NCI-H146 treated with DMSO at 0.1 percent for 48 hours (cell line): ENCODE data around the gene AKAP13.
A peak's percentile ranks its signal among the peaks of the same experiment; 100 is the strongest.
"Not testable (repeated sequence)": the region's sequence is repeated elsewhere in the genome, so short reads cannot be mapped to it uniquely, and the experiment has no call there.

Experiments
- DNase-seq: peaks from one replicate; lab custom pipeline; 2025; ENCODE audit not compliant: unreplicated experiment; lab: John Stamatoyannopoulos, UW

Gene AKAP13

GRCh38 chr15:85347264-85348047 is 32.9 kb upstream of the AKAP13 start:
- peak; percentile 17 for DNase-seq

- not testable (repeated sequence) for DNase-seq
These were observed 32.2 kb upstream of the AKAP13 start for GRCh38 chr15:85348048-85348766.

GRCh38 chr15:85349062-85349461 is 31.3 kb upstream of the AKAP13 start:
- not testable (repeated sequence) for DNase-seq

DNA sequence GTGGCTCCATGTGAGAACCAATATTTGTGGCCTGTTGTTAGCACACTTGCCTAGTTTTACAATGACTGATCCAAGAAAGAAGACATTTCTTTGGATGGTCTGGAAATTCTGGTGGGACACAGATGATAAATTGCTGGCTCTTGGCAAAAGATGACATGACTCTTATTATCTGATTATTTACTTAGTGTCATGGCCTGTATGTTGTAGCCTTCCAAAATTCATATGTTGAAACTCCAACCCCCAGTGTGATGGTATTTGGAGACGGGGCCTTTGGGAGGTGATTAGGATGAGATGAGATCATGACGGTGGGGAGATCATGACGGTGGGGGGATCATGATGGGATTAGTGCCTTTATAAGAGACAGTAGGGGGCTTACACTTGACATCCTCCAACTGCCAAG is 30.0 kb upstream of the AKAP13 start:
- DNase-seq, result no peak

- not testable (repeated sequence) for DNase-seq
These were observed 28.9 kb upstream of the AKAP13 start for GRCh38 chr15:85351501-85351900.

DNA sequence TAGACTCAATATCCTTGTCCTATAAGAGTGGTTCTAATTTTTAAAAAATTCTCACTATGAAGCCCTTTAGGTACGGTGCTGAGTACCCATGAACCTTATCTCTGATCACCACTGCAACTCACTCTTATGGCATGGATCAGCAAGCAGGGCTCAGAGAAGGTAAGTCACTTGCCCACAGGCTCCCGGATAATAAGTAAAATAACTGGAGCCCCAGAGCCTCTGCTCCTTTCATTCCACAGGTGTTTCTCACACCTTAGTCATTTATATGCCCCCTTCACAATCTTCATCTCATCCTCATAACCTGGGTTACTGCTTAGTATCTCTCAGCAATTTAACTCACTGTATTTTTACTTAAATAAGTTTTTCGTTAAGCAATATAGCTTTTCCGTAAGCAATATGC is 28.4 kb upstream of the AKAP13 start:
- no peak for DNase-seq

- DNase-seq, result no peak
These were observed 26.9 kb upstream of the AKAP13 start for GRCh38 chr15:85353516-85353915.

- DNase-seq, result no peak
These were observed 25.9 kb upstream of the AKAP13 start for GRCh38 chr15:85354461-85354860.

DNA sequence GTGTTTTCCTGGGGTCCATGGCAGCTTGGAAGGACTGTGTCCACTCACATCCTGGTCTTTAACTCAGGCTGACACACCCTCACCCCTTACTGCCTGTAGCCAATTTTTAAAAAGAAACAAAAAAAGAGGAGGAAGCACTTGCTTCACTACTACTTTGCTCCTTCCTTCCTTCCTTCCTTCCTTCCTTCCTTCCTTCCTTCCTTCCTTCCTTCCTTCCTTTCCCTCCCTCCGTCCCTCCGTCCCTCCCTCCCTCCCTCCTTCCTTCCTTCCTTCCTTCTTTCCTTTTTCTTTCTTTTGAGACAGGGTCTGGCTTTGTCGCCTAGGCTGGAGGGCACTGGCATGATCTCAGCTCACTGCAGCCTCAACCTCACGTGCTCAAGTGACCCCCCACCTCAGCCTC is 25.5 kb upstream of the AKAP13 start:
- no peak for DNase-seq

DNA sequence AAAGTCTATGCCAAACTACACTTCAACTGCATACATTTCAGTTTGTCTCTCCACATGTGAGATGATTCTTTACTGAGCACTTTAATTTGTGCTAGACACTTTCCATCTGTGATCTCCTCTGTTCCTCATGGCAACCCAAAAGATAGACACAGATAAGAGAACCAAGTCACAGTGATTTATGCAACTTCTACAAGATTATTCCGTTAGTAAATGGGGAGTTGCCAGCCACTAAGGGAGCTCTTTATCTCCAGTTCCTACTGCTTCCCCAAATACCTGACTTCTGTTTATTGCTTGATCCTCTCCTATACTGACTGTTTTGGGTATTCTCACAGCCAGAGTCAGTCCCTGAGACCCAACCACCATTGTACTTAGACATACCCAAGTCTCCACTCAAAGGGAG is 24.1 kb upstream of the AKAP13 start:
- DNase-seq, result no peak

DNA sequence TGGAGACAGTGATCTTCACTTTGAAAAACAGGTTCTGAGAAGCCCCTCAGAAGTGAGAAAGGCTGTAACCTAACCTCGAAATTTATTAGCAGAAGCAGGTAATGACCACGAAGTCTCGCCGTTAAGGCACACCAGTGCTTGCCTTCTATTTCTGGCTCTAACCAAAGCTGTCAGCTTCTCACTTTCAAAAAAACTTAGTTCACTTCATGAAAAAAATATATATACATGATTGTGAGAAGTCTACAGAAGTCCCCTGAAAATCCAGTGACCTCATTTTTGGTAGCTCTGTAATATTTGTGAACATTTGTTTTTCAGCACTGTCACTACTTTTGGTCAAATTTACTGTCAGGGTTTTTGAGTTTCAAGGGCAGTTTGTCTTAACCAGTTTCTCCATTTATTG is 19.1 kb upstream of the AKAP13 start:
- DNase-seq, result no peak

- no peak for DNase-seq
These were observed 17.8 kb upstream of the AKAP13 start for GRCh38 chr15:85362436-85363081.

DNA sequence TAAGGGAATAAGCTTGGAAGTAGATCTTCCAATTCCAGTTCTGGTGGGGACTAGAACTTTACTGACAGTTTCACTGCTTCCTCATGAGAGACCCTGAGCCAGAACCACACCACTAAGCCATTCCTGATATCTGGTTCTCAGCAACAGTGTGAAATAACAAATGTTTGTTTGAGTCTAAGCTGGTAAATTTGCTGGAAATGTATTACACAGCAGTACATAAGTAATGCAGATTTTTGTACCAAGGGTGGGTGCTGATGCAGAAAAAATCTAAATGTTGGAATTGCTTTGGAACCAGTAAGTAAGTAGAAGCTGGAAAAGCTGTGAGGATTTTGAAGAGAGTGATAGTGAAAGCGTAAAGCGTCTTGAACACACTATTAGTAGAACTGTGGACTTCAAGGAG is 14.4 kb upstream of the AKAP13 start:
- no peak for DNase-seq

DNA sequence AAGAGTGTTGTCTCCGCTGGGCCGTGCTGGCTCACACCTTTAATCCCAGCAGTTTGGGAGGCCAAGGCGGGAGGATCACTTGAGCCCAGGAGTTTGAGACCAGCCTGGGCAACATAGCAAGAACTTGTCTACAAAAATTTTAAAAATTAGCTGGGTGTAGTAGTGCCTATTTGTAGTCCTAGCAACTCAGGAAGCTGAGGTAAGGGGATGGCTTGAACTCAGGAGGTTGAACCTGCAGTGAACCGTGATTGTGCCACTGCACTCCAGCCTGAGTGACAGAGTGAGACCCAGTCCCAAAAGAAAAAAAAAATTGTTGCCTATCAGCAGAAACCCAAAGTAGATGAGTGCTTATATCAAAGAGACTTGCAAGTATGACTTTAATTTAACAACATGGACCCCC is 12.7 kb upstream of the AKAP13 start:
- DNase-seq, result no peak

- no peak for DNase-seq
These were observed 5.6 kb upstream of the AKAP13 start for GRCh38 chr15:85374831-85375230.

- DNase-seq, result no peak
These were observed 3.1 kb upstream of the AKAP13 start for GRCh38 chr15:85377269-85377668.

GRCh38 chr15:85377986-85378385 is 2.4 kb upstream of the AKAP13 start:
- no peak for DNase-seq

DNA sequence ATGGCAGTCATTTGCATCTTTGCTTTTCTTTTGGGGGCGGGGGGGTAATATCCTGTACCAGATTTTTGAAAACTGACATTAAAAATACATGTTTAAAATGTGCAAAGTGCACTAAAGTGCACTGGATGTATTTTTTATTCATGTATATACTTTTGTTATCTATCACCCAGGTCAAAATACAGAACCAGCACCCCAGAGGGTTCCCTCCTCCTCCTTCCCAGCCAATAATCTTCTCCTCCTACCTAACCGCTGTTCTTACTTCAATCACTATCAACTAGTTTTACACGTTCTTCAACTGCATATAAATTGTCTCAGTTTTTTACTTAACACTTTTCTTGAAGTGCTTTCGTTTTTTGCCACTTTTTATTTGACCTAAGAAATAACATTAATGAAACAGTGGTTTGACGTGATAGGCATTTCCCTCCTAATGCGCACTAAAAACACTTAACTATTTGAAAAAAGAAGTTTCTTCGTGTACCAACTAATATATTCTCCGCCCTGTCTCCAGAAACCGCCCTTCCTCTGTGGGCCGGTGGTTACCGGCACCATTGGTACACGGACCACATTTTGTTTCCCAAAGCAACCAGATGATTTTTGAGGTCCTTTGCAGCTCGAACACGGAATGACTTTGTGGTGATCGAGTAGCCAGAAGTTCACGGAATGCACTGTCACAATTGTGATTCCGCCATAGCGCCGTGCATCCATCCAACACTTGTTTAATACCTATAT is 836 bp upstream of the AKAP13 start:
- DNase-seq, result no peak

DNA sequence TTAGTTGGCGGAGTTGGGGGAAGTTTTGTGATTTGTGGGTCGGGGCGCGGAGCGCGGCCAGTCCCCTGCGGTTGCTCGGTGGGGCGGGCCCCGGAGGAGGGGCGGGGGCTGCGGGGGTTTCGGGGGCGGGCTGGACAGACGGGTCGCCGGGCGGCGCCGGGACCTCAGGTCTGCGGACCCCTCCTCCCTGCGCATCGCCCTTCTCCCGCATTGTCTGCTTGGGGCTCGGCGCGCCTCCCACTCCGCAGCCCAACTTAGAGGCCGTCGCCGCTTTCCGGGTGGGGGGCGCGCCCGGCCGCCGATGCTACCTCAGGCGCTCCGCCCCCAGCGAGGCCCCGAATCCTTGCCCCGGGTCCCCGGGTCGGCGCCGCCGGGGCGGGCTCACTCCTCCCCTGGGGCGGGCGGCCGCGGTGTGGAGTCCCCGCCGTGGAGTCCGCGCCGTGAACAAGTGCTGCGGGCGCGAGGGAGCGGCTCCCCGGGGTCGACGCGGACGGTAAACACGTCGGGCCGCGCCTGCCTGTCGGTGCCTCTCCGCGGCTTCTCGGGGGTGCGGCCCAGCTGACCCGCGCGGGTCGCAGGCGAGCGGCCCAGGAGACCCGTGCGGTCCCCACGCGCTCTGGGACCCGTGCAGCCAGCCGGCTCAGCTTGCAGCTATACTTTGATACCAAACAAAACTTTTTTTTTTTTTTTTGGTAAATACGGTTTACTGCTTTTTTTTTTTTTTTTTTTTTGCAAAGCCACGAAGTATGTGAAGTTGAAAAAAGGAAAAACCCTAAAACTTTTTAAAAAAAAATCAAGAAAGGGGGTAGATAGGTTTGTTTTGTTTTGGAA is 624 bp downstream of the AKAP13 start:
- DNase-seq, result no peak
